Body of pancreas (tissue), 4 donors: ENCODE data around the gene BMP6. TPM values are rescaled to one million over a fixed set of nuclear protein-coding genes. Genes with fewer than 3 reads are reported as not detected.

Experiments used
- ATAC-seq: fragments of 150-250 bp; one replicate; pipeline ENCODE4 v1.9.1; 2016
- DNase-seq, 4 donors: peaks; one replicate each; pipeline ENCODE4 v3.0.0-alpha.2; 2019
- H3K27ac ChIP-seq, 4 donors: fragments of 200-600 bp; sonication (generic); 1 replicate in 3 of 4; 2 replicates in 1 of 4; pipeline versions ENCODE4 v1.5.1 to v1.6.1; 2016 to 2019; ENCODE audit warnings: mild to moderate bottlenecking in 1 of 4, mixed read lengths in 1 of 4, moderate library complexity in 1 of 4
- H3K27me3 ChIP-seq, 2 donors: fragments of 200-600 bp; sonication (generic); one replicate each; pipeline ENCODE4 v1.6.0; 2016; ENCODE audit warnings: mild to moderate bottlenecking in 1 of 2
- H3K36me3 ChIP-seq, 2 donors: fragments of 200-600 bp; sonication (generic); replicated peaks in 1 of 2; 2 replicates each; pipeline ENCODE4 v1.5.1; 2016; ENCODE audit warnings: low read depth in 2 of 2; ENCODE audit not compliant: insufficient read depth in 1 of 2
- H3K4me1 ChIP-seq: fragments of 200-600 bp; sonication (generic); one replicate; pipeline ENCODE4 v1.6.0; 2016
- H3K4me3 ChIP-seq, 2 donors: fragments of 200-600 bp; sonication (generic); 1 replicate in 1 of 2; 2 replicates in 1 of 2; pipeline ENCODE4 v1.5.1; 2016 to 2019
- H3K9me3 ChIP-seq, 3 donors: fragments of 200-600 bp; sonication (generic); 1 replicate in 2 of 3; 2 replicates in 1 of 3; pipeline ENCODE4 v1.5.1; 2016
- POLR2A ChIP-seq, 3 donors: fragments of 450-650 bp; IDR thresholded peaks; one replicate each; pipeline ENCODE4 v1.6.1; 2016; ENCODE audit warnings: antibody characterized with exemption in 3 of 3, mild to moderate bottlenecking in 2 of 3
- WGBS, 2 donors: methylation state at CpG; one replicate each; pipeline ENCODE4 v1.1.5; 2017; 5-methylcytosine and 5-hydroxymethylcytosine counted together
- intact Hi-C: fragments of 100-400 bp; cut with DNase I; formaldehyde crosslinking; loops from one replicate; pipeline ENCODE4 v1.15.1; 2023
- total RNA-seq, 2 donors: library from RNA; depleted of rRNA; stranded (reverse); fragments of >200 nt; gene quantifications; one replicate each; pipeline ENCODE4 v1.1.0, GENCODE V29; 2016
- TF ChIP-seq, protein P1 (sequence below), 7 experiments: fragments of 450-650 bp in 4 of 7; fragments of 200-600 bp in 3 of 7; sonication (generic) in 3 of 7; IDR thresholded peaks; one replicate each; pipeline ENCODE4 v1.5.1; 2016 to 2019; ENCODE audit warnings: antibody characterized with exemption in 7 of 7

Gene BMP6
- total RNA-seq, 2 donors from 2014 or later = 1.6 to 1.8 TPM

DNA sequence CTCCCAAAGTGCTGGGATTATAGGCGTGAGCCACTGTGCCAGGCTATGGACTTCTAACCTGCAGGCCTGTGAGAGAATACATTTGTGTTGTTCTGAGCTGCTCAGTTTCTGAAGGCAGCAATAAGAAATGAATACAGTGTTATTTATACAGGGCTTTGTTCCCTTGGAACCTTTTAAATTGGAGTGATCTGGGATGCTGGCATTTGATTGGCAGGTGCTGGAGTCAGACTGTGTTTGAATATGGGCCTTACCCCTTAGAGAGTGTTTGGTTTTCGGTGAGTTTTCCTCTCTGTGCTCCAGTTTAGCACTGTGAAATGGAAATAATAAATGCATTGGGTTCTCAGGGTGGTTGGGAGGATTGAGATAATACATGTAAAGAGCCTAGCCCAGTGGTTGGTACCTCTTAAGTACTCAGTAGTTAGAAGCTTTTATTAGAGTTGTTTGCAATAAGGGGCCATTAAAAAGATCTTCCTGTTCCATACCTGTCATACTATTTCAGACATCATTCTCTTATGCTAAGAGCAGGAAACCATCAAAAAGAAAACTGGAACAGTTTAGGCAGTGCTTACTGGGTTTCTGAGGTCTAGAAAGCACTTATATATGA lies 22.1 kb downstream of the BMP6 start:
- no peak overlapping the region for H3K27ac ChIP-seq
- no peak for ATAC-seq
- intact Hi-C loops = no loop called here
- H3K36me3 ChIP-seq = no peaks in the 10 kb centered on the region
- no peak for TF ChIP-seq POLR2A (IDR thresholded peaks at IDR 0.05)
- TF ChIP-seq, protein P1, sequence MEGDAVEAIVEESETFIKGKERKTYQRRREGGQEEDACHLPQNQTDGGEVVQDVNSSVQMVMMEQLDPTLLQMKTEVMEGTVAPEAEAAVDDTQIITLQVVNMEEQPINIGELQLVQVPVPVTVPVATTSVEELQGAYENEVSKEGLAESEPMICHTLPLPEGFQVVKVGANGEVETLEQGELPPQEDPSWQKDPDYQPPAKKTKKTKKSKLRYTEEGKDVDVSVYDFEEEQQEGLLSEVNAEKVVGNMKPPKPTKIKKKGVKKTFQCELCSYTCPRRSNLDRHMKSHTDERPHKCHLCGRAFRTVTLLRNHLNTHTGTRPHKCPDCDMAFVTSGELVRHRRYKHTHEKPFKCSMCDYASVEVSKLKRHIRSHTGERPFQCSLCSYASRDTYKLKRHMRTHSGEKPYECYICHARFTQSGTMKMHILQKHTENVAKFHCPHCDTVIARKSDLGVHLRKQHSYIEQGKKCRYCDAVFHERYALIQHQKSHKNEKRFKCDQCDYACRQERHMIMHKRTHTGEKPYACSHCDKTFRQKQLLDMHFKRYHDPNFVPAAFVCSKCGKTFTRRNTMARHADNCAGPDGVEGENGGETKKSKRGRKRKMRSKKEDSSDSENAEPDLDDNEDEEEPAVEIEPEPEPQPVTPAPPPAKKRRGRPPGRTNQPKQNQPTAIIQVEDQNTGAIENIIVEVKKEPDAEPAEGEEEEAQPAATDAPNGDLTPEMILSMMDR (IDR thresholded peaks at IDR 0.05) = no peak
- no peaks in the 10 kb centered on the region for H3K9me3 ChIP-seq
- no peaks in the 10 kb centered on the region for H3K4me1 ChIP-seq
- H3K27me3 ChIP-seq = no peaks in the 10 kb centered on the region
- no peak for DNase-seq
- H3K4me3 ChIP-seq = no peak overlapping the region
- WGBS, 2 donors = 85 to 89% methylated on average over 2 of the region's 2 CpGs

GRCh38 chr6:7749478-7749877 lies 23.6 kb downstream of the BMP6 start:
- no peak overlapping the region for H3K27ac ChIP-seq
- H3K36me3 ChIP-seq = no peaks in the 10 kb centered on the region
- intact Hi-C loops = no loop called here
- H3K4me1 ChIP-seq = no peaks in the 10 kb centered on the region
- WGBS, 2 donors = 57 to 67% methylated on average over 4 of the region's 4 CpGs
- no peaks in the 10 kb centered on the region for H3K9me3 ChIP-seq
- H3K4me3 ChIP-seq = no peak overlapping the region
- no peak for TF ChIP-seq POLR2A (IDR thresholded peaks at IDR 0.05)
- TF ChIP-seq, protein P1 (IDR thresholded peaks at IDR 0.05) = no peak
- ATAC-seq = no peak
- no peak for DNase-seq
- H3K27me3 ChIP-seq = no peaks in the 10 kb centered on the region

DNA sequence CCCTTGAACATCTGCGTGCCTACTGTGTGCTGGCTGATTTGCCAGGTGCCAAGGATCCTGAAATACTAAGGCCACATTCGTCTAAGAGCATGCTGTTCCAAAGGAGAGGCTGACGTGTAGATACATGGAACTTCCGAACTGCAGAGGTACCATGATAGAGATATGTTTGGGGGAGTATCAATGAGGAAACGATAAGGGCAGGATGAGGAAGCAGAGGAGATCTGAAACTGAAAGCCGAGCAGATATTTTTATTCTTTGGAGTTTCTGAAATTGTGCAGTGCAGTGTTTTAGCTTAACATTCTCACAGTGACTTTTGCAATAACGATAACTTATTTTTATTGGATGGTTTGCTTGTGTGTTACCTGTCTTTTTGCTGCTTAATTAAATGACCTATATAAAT lies 24.3 kb downstream of the BMP6 start:
- WGBS, 2 donors = 63 to 73% methylated on average over 7 of the region's 7 CpGs
- intact Hi-C loops = no loop called here
- no peaks in the 10 kb centered on the region for H3K9me3 ChIP-seq
- TF ChIP-seq, protein P1 (IDR thresholded peaks at IDR 0.05) = no peak
- no peak for TF ChIP-seq POLR2A (IDR thresholded peaks at IDR 0.05)
- ATAC-seq (no peak), DNase-seq (no peak)
- H3K27ac ChIP-seq = no peak overlapping the region
- H3K4me1 ChIP-seq = no peaks in the 10 kb centered on the region
- no peaks in the 10 kb centered on the region for H3K27me3 ChIP-seq
- no peaks in the 10 kb centered on the region for H3K36me3 ChIP-seq
- no peak overlapping the region for H3K4me3 ChIP-seq

- no peak overlapping the region for H3K4me3 ChIP-seq
- TF ChIP-seq, protein P1 (IDR thresholded peaks at IDR 0.05) = no peak
- no peak for TF ChIP-seq POLR2A (IDR thresholded peaks at IDR 0.05)
- WGBS, 2 donors = 62 to 76% methylated on average over 7 of the region's 7 CpGs
- ATAC-seq (no peak), DNase-seq (peak in 1 of 4 donors; percentile 3)
- H3K4me1 ChIP-seq = no peaks in the 10 kb centered on the region
- no peaks in the 10 kb centered on the region for H3K36me3 ChIP-seq
- H3K27me3 ChIP-seq = no peaks in the 10 kb centered on the region
- no peak overlapping the region for H3K27ac ChIP-seq
- intact Hi-C loops = no loop called here
- no peaks in the 10 kb centered on the region for H3K9me3 ChIP-seq
These were observed 32.6 kb downstream of the BMP6 start for GRCh38 chr6:7758456-7758855.

- Histone ChIP-seq H3K4me1 (no peaks in the 10 kb centered on the region), H3K36me3 (no peaks in the 10 kb centered on the region), H3K27me3 (no peaks in the 10 kb centered on the region), H3K4me3 (no peak overlapping the region), H3K9me3 (no peaks in the 10 kb centered on the region), H3K27ac (no peak overlapping the region)
- ATAC-seq (no peak), DNase-seq (no peak)
- intact Hi-C loops = no loop called here
- 53 to 60% methylated on average over 3 of the region's 3 CpGs for WGBS, 2 donors
- TF ChIP-seq POLR2A (IDR thresholded peaks at IDR 0.05) = no peak
- TF ChIP-seq, protein P1 (IDR thresholded peaks at IDR 0.05) = no peak
These were observed 33.4 kb downstream of the BMP6 start for GRCh38 chr6:7759320-7759719.
